B cell (primary cell): ENCODE results near the gene MAD1L1.

ENCODE experiments used
- EZH2 ChIP-seq: IDR thresholded peaks from 2 replicates; pipeline ENCODE4 v1.6.1; 2012; ENCODE audit warnings: borderline replicate concordance, low read depth, mild to moderate bottlenecking, moderate library complexity, low read length; ENCODE audit not compliant: insufficient read depth, poor library complexity, severe bottlenecking
- TF ChIP-seq, protein P1 (sequence below): fragments of 200-600 bp; IDR thresholded peaks from one replicate; pipeline ENCODE4 v1.8.0; 2022; ENCODE audit warnings: antibody characterized with exemption, mild to moderate bottlenecking

DNA sequence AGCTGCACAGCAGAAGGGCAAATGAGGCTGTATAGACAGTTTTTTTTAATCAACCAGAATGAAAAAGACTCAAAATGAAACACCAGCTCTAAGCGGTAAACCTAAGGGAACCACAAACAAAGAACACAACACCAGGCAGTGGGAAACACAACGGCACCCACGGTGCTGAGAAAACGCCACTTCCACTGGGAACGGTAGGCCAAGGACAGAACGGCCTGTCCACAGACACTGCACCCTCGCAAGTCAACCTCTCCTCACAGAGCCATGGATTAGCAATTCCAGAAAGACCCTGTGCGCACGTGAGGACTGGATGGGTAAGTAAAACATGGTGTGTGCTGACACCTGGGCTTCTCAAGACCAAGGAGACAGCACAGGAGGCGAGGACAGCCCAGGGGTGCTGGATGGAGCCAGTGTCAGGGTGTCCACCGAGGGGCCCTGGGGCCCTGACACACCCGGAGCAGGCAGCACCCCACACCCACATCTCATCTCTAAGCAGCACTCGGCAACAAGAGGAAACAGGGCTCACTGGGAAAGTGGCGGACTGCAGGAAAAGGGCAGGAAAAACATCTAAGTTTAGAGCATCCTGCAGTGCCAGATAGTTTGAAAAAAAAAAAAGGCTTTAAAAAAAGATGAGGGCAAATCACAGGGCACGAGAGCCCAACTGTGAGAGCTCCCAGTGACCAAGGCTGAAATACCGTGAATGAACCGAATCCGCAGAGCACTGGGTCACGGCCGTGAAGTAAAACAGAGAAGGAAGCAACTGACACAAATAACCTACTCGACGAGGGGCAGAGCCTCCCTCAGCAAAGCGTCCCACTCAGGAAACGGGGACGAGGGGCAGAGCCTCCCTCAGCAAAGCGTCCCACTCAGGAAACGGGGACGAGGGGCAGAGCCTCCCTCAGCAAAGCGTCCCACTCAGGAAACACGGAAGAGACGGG lies 120.2 kb downstream of the MAD1L1 start:
- TF ChIP-seq, protein P1, sequence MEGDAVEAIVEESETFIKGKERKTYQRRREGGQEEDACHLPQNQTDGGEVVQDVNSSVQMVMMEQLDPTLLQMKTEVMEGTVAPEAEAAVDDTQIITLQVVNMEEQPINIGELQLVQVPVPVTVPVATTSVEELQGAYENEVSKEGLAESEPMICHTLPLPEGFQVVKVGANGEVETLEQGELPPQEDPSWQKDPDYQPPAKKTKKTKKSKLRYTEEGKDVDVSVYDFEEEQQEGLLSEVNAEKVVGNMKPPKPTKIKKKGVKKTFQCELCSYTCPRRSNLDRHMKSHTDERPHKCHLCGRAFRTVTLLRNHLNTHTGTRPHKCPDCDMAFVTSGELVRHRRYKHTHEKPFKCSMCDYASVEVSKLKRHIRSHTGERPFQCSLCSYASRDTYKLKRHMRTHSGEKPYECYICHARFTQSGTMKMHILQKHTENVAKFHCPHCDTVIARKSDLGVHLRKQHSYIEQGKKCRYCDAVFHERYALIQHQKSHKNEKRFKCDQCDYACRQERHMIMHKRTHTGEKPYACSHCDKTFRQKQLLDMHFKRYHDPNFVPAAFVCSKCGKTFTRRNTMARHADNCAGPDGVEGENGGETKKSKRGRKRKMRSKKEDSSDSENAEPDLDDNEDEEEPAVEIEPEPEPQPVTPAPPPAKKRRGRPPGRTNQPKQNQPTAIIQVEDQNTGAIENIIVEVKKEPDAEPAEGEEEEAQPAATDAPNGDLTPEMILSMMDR = no peak
- no peak for TF ChIP-seq EZH2
